Measurements from ENCODE around the gene CCDC157. TPM values are rescaled to one million over a fixed set of nuclear protein-coding genes. Genes with fewer than 3 reads are reported as not detected.

The CCDC157 gene
- total RNA-seq, 2 donors from 2014 or later = 3.1 to 10.5 TPM

- Histone ChIP-seq H3K36me3 (replicated peaks in 1 of 2; ENCODE audit: insufficient read depth in 1 of 2, low read depth in 2 of 2) (no peaks in the 10 kb centered on the region), H3K27me3 (no peaks in the 10 kb centered on the region), H3K4me3 (no peak overlapping the region), H3K27ac (no peak overlapping the region), H3K4me1 (peaks cover 51% of the 10 kb centered on the region), H3K9me3 (no peaks in the 10 kb centered on the region)
- intact Hi-C loops (cut with DNase I) = no loop called here
- ATAC-seq (no peak), DNase-seq (no peak)
- 92 to 97% methylated on average over 3 of the region's 3 CpGs for WGBS, 2 donors
- TF ChIP-seq CTCF (IDR thresholded peaks at IDR 0.05) (no peak), POLR2A (IDR thresholded peaks at IDR 0.05) (no peak)
Measured at GRCh38 chr22:30320021-30320556, 36.7 kb upstream of the CCDC157 start.

DNA sequence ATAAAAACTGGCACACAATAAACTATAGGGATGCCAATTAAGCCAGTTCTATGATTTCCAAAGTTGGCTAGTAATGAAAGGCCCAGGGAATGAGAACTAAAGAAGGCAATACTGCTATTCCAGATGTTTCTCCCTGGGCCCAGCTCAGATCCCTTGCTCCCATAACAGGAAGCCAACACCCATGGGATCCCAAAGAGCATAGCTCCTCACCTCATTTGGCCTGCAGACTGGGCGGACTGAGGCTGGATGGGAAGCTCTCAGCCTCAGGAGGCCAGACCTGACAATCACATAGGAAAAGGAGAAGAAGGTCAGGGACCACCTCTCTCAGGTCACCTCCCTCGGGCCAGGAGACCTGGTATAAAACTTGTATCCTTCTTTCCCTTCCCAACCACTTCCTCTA lies 35.3 kb upstream of the CCDC157 start:
- peaks cover 58% of the 10 kb centered on the region for H3K4me1 ChIP-seq
- H3K36me3 ChIP-seq (replicated peaks in 1 of 2; ENCODE audit: insufficient read depth in 1 of 2, low read depth in 2 of 2) = no peaks in the 10 kb centered on the region
- WGBS, 2 donors = 80 to 84% methylated on average over 2 of the region's 2 CpGs
- H3K9me3 ChIP-seq = no peaks in the 10 kb centered on the region
- intact Hi-C loops (cut with DNase I) = no loop called here
- no peak for ATAC-seq
- no peaks in the 10 kb centered on the region for H3K27me3 ChIP-seq
- H3K27ac ChIP-seq = no peak overlapping the region
- no peak for DNase-seq
- H3K4me3 ChIP-seq = no peak overlapping the region
- TF ChIP-seq POLR2A (IDR thresholded peaks at IDR 0.05) (no peak), CTCF (IDR thresholded peaks at IDR 0.05) (no peak)

DNA sequence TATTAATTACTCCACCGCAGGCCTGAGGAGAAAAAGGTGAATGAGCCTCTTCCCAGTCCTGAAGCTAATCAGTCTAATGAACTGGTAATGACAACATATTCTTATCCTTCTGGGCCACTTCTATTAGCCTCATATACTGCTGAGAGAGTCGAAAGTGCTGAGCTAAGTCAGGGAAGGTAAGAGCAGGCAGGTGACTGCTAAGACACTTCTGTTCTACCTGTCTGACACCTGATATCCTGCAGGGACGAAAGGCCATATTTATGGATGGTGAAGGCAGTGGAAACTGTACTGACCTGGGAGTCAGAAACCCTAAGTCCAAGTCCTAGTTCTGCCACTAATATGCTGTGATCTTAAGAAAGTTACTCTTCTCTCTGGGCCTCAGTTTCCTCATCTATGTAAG lies 33.6 kb upstream of the CCDC157 start:
- ATAC-seq (no peak), DNase-seq (no peak)
- Histone ChIP-seq H3K27me3 (no peaks in the 10 kb centered on the region), H3K36me3 (replicated peaks in 1 of 2; ENCODE audit: insufficient read depth in 1 of 2, low read depth in 2 of 2) (no peaks in the 10 kb centered on the region), H3K4me1 (peaks cover 53% of the 10 kb centered on the region), H3K4me3 (no peak overlapping the region), H3K9me3 (no peaks in the 10 kb centered on the region), H3K27ac (no peak overlapping the region)
- WGBS, 2 donors = 80 to 89% methylated on average over 3 of the region's 3 CpGs
- TF ChIP-seq CTCF (IDR thresholded peaks at IDR 0.05) (no peak), POLR2A (IDR thresholded peaks at IDR 0.05) (no peak)
- intact Hi-C loops (cut with DNase I) = no loop called here

DNA sequence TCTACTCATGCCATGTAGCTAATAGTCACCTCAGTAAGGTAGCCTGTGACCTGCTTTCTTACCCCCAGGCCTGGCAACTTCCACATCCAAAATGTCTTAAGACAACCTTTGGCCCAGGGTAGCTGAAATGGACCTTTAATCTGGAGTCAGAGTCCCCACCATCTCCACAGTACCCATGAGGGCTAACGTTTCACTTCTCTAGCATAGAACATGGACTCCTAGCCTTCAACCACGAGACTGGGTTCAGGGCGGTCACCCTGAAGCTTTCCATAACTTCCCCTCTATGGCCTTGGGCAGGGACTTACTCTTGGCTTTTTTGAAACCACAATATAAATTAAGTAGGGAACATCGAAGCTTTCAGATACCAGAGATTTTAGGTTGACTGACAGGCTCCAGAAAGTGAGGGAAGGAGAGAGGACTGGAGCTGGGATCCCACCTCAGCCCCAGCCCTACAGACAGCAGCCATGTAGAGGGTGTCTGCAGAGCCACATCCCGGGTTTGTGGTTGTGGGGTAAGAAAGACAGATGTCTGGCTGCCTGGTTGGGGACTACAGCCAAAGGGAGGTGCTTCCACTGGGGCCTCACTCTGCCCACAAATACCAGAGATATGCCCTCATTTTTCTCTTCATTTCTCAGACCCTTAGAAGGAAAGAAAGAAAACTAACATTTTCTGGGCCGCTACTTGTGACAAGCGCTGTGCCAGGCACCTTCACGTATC lies 32.6 kb upstream of the CCDC157 start:
- Histone ChIP-seq H3K4me1 (peaks cover 56% of the 10 kb centered on the region), H3K4me3 (no peak overlapping the region), H3K27me3 (no peaks in the 10 kb centered on the region), H3K36me3 (replicated peaks in 1 of 2; ENCODE audit: insufficient read depth in 1 of 2, low read depth in 2 of 2) (no peaks in the 10 kb centered on the region), H3K27ac (peak overlapping the region in 3 of 4 donors; percentile 80 to 92 (median 86)), H3K9me3 (no peaks in the 10 kb centered on the region)
- WGBS, 2 donors = 46 to 48% methylated on average over 8 of the region's 8 CpGs
- DNase-seq (peak in 1 of 4 donors; percentile 16), ATAC-seq (no peak)
- TF ChIP-seq POLR2A (IDR thresholded peaks at IDR 0.05) = no peak
- TF ChIP-seq CTCF (IDR thresholded peaks at IDR 0.05) = no peak
- intact Hi-C loops (cut with DNase I) = no loop called here
